Globus pallidus (tissue), 1 donor: ENCODE results near the gene LPAR2.

Source experiments
- DNase-seq: peaks from one replicate; pipeline ENCODE4 v3.0.0-alpha.2; 2015; ENCODE audit warnings: low spot score

LPAR2 gene

GRCh38 chr19:19597809-19598306, 30.2 kb downstream of the LPAR2 start:
- DNase-seq = no peak

- DNase-seq = no peak
These were observed 32.8 kb downstream of the LPAR2 start for GRCh38 chr19:19595171-19595701.

GRCh38 chr19:19594381-19594780, 33.6 kb downstream of the LPAR2 start:
- DNase-seq = no peak

- no peak for DNase-seq
These were observed 35.3 kb downstream of the LPAR2 start for GRCh38 chr19:19592690-19593089.

GRCh38 chr19:19591133-19591825, 36.7 kb downstream of the LPAR2 start:
- DNase-seq = no peak

- no peak for DNase-seq
These were observed 39.5 kb downstream of the LPAR2 start for GRCh38 chr19:19588546-19588945.

GRCh38 chr19:19587771-19588170, 40.2 kb downstream of the LPAR2 start:
- no peak for DNase-seq

- DNase-seq = no peak
These were observed 43.7 kb downstream of the LPAR2 start for GRCh38 chr19:19584356-19584755.

- DNase-seq = no peak
These were observed 45.5 kb downstream of the LPAR2 start for GRCh38 chr19:19582471-19582870.

- no peak for DNase-seq
These were observed 46.6 kb downstream of the LPAR2 start for GRCh38 chr19:19581391-19581790.

- no peak for DNase-seq
These were observed 47.6 kb downstream of the LPAR2 start for GRCh38 chr19:19580418-19580817.

- no peak for DNase-seq
These were observed 48.3 kb downstream of the LPAR2 start for GRCh38 chr19:19579533-19580361.

- DNase-seq = no peak
These were observed 49.8 kb downstream of the LPAR2 start for GRCh38 chr19:19578252-19578651.

GRCh38 chr19:19575411-19575810, 52.6 kb downstream of the LPAR2 start:
- no peak for DNase-seq
